HG02759 (cell line): Measurements from ENCODE around the gene OR2T8.

ENCODE experiments used
- ATAC-seq: cut with Tn5 transposase; IDR thresholded peaks from one replicate; pipeline ENCODE4 v1.9.1; 2021; ENCODE audit warnings: mild to moderate bottlenecking, moderate library complexity; ENCODE audit not compliant: unreplicated experiment

The OR2T8 gene

DNA sequence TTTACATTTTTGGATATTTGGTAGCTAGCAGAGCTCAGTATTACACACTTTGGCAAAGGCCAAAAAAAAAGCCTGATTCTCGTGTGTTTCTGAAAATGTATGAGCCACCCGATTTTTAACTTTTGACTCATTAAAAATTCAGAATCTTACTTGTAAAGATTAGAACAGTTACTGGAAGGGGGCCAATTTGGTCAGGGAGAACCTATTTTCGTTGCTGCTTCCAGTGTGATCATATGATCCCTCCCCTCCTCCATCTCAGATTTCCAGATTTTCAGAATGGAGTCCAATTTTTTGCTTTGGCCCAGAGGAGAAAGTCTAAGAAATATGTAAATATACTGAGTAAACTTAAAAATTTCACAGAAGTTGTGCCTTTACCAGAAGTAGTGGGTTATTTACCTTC is 41.7 kb downstream of the OR2T8 start:
- ATAC-seq = no peak

GRCh38 chr1:247962911-247963588 is 43.0 kb downstream of the OR2T8 start:
- no peak for ATAC-seq

DNA sequence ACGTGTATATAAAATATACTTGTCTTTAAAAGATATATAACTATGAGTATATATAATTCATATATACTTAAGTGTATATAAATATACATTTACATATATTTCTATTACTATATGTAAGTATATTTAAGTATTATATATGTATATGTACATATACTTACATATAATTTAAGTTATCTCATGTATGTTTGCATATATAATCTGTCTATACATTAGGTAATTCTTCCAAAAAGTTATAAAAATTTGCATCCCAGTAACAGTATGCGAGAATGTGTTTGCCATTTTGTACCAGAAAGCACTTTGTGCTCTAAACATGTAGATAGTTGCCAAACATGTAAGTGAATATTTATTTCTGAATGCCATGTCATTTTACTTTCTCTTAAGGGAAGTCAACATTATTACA is 44.9 kb downstream of the OR2T8 start, which contains the start of gene OR2AK2:
TSS of gene OR2AK2 (plus strand) at position 301 of the 400 bp plus-strand sequence. CDS start 144 bp downstream, outside the sequence.
- ATAC-seq = no peak

GRCh38 chr1:247966532-247967204 is 46.6 kb downstream of the OR2T8 start:
- ATAC-seq = peak; percentile 69
